ENCODE results near the gene EDEM3. TPM values are rescaled to one million over a fixed set of nuclear protein-coding genes. Genes with fewer than 3 reads are reported as not detected.

The EDEM3 gene
- total and polyA plus RNA-seq, 9 of the 15 experiments (the other 6 are each of a cell fraction or from before 2014, with no cell fraction given): 15.8 to 46.6 (median 28.0) TPM

DNA sequence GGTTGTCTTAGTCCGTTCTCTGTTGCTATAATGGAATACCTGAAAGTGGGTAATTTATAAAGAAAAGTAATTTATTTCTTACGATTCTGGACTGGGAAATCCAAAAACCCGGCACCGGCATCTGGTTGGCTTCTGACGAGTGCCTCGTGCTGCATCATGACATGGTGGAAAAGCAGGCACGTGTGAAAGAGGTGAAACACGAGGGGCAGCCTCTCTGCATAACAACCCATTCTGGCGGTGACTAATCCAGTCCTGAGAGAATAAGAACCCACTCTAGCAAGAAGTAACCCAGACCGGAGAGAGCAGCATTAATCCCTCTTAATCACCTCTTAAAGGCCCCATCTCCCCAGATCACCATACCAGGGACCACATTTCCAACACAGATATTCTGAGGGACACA lies 2.7 kb upstream of the EDEM3 start:
- no peak for ATAC-seq
- Histone ChIP-seq H3K9me3 (replicated peaks; ENCODE audit: control insufficient read depth, insufficient read depth, low read depth, low read length) (no peaks in the 10 kb centered on the region), H3K4me2 (ENCODE audit: insufficient read depth, low read length) (no peak overlapping the region), H4K20me1 (replicated peaks; ENCODE audit: control insufficient read depth, insufficient read depth, low read length) (no peaks in the 10 kb centered on the region), H3K4me1 (replicated peaks in 1 of 2; ENCODE audit: control insufficient read depth in 2 of 2, insufficient read depth in 2 of 2, low read length in 2 of 2) (peaks cover 4 to 7% of the 10 kb centered on the region in 2 experiments; a peak in 3 of 5 replicates), H3K27me3 (ENCODE audit: control insufficient read depth in 2 of 2, insufficient read depth in 2 of 2, low read length in 2 of 2) (no peaks in the 10 kb centered on the region), H3K9ac (ENCODE audit: insufficient read depth in 1 of 2, low read depth in 2 of 2, low read length in 2 of 2) (no peak overlapping the region), H3K27ac (ENCODE audit: extremely low read depth, low read depth, low read length) (no peak overlapping the region), H3K9me1 (ENCODE audit: control insufficient read depth, insufficient read depth, low read length) (no peaks in the 10 kb centered on the region), H3K36me3 (ENCODE audit: control insufficient read depth, insufficient read depth, low read length) (no peaks in the 10 kb centered on the region), H3K4me3 (no peak overlapping the region), H2AFZ (ENCODE audit: low read depth, low read length) (no peak overlapping the region), H3K79me2 (ENCODE audit: control insufficient read depth, insufficient read depth, low read length) (peaks cover 22% of the 10 kb centered on the region)
- BruUV-seq (replicated peaks): no TSS peak
- WGBS (ENCODE audit: insufficient coverage, low coverage, missing lambda C conversion rate): 83% methylated on average over 10 of the region's 10 CpGs
- no peak for DNase-seq (ENCODE audit: extremely low read depth in 1 of 4, low spot score in 3 of 4)
- intact Hi-C loops (cut with micrococcal nuclease): loop anchor here (5.0 to 10.0 kb wide), 2 partner anchors 400 to 557 kb away; partner anchors contain the start of genes IVNS1ABP, SWT1 and TRMT1L
- ChIA-PET POLR2A (no interaction called here), CTCF (ENCODE audit: low intra/inter-chr PET ratio) (no interaction called here)
- FAIRE-seq: no peak
- TF ChIP-seq NFYB (IDR thresholded peaks at IDR 0.05; ENCODE audit: extremely low read depth, insufficient read length) (no peak), RFX5 (IDR thresholded peaks at IDR 0.05; ENCODE audit: low read depth, low read length) (no peak), GATA2 (CRISPR knock-in tag; IDR thresholded peaks at IDR 0.05) (no peak), PYGO2 (tag; IDR thresholded peaks at IDR 0.05) (no peak), RFX7 (CRISPR knock-in tag; IDR thresholded peaks at IDR 0.05) (no peak), RUNX1 (IDR thresholded peaks at IDR 0.05; ENCODE audit: low read depth) (no peak)
- TF ChIP-seq, protein P1, sequence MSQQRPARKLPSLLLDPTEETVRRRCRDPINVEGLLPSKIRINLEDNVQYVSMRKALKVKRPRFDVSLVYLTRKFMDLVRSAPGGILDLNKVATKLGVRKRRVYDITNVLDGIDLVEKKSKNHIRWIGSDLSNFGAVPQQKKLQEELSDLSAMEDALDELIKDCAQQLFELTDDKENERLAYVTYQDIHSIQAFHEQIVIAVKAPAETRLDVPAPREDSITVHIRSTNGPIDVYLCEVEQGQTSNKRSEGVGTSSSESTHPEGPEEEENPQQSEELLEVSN (IDR thresholded peaks at IDR 0.05; ENCODE audit: borderline replicate concordance in 1 of 2, extremely low read depth in 1 of 2, insufficient read depth in 1 of 2, insufficient read length in 1 of 2, low read depth in 1 of 2, low read length in 1 of 2, poor library complexity in 1 of 2, severe bottlenecking in 1 of 2): peak in 1 of 2 experiments; percentile 58
- TF ChIP-seq, protein P2, sequence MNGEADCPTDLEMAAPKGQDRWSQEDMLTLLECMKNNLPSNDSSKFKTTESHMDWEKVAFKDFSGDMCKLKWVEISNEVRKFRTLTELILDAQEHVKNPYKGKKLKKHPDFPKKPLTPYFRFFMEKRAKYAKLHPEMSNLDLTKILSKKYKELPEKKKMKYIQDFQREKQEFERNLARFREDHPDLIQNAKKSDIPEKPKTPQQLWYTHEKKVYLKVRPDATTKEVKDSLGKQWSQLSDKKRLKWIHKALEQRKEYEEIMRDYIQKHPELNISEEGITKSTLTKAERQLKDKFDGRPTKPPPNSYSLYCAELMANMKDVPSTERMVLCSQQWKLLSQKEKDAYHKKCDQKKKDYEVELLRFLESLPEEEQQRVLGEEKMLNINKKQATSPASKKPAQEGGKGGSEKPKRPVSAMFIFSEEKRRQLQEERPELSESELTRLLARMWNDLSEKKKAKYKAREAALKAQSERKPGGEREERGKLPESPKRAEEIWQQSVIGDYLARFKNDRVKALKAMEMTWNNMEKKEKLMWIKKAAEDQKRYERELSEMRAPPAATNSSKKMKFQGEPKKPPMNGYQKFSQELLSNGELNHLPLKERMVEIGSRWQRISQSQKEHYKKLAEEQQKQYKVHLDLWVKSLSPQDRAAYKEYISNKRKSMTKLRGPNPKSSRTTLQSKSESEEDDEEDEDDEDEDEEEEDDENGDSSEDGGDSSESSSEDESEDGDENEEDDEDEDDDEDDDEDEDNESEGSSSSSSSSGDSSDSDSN (IDR thresholded peaks at IDR 0.05; ENCODE audit: borderline replicate concordance in 1 of 2, low read depth in 2 of 2, low read length in 2 of 2): no peak
- in situ Hi-C loops (cut with MboI): no loop called here

Measured in K562 (cell line).